HepG2 (cell line): ENCODE data around the gene TMEM79. TPM values are rescaled to one million over a fixed set of nuclear protein-coding genes. Genes with fewer than 3 reads are reported as not detected.

Experiments
- ARNTL ChIP-seq: sonication (generic); formaldehyde crosslinking; IDR thresholded peaks from 2 replicates; pipeline ENCODE4 v1.4.0; 2020; ENCODE audit warnings: mild to moderate bottlenecking, missing genetic modification reagents
- HNRNPUL1 ChIP-seq: fragments of 200-400 bp; formaldehyde crosslinking; IDR thresholded peaks from 2 replicates; pipeline ENCODE4 v1.6.1; 2017; ENCODE audit warnings: low read depth, mild to moderate bottlenecking, low read length, moderate library complexity
- NFE2L2 ChIP-seq: fragments of 150-350 bp; IDR thresholded peaks from 2 replicates; pipeline ENCODE4 v1.6.1; 2014; ENCODE audit warnings: low read length
- TARDBP ChIP-seq: sonication (generic); formaldehyde crosslinking; IDR thresholded peaks from 2 replicates; pipeline ENCODE4 v1.8.0; 2022; ENCODE audit warnings: mild to moderate bottlenecking, missing genetic modification reagents
- ZNF317 ChIP-seq: sonication (generic); formaldehyde crosslinking; IDR thresholded peaks from 2 replicates; pipeline ENCODE4 v1.5.0; 2020; ENCODE audit warnings: mild to moderate bottlenecking, missing genetic modification reagents
- ZNF484 ChIP-seq: sonication (generic); formaldehyde crosslinking; IDR thresholded peaks from 2 replicates; pipeline ENCODE4 v1.5.1; 2020; ENCODE audit warnings: mild to moderate bottlenecking, low read depth, missing genetic modification reagents, borderline replicate concordance
- ZNF629 ChIP-seq: sonication (generic); formaldehyde crosslinking; conservative IDR thresholded peaks from 2 replicates; pipeline ENCODE4 v1.5.0; 2020; ENCODE audit warnings: missing genetic modification reagents
- ZNF644 ChIP-seq: IDR thresholded peaks from 2 replicates; pipeline ENCODE4 v1.6.1; 2016; ENCODE audit warnings: low read depth
- ZNF660 ChIP-seq: sonication (generic); formaldehyde crosslinking; IDR thresholded peaks from 2 replicates; pipeline ENCODE4 v1.5.1; 2020; ENCODE audit warnings: mild to moderate bottlenecking, low read depth, missing genetic modification reagents, borderline replicate concordance
- ZNF747 ChIP-seq: sonication (generic); formaldehyde crosslinking; IDR thresholded peaks from 2 replicates; pipeline ENCODE4 v1.8.1; 2023; ENCODE audit warnings: missing genetic modification reagents, mild to moderate bottlenecking, borderline replicate concordance
- polyA plus RNA-seq, 8 experiments: library from polyadenylated mRNA; depleted of rRNA in 3 of 8; stranded (reverse) in 7 of 8; unstranded in 1 of 8; fragments of >200 nt; fragmentation: Illumina TruSeq in 4 of 8; extraction: Trizol in 4 of 8; gene quantifications; 2 replicates each; pipeline versions ENCODE4 v1.2.1 to v1.2.3, GENCODE V29; 2011 to 2016; ENCODE audit warnings: low read depth in 4 of 8, missing spikeins in 1 of 8, mixed read lengths in 1 of 8; ENCODE audit not compliant: insufficient read depth in 1 of 8
- total RNA-seq, 5 experiments: library from RNA; depleted of rRNA; stranded (reverse); fragments of >200 nt; fragmentation: Illumina TruSeq; extraction: Trizol; gene quantifications; 2 replicates each; pipeline ENCODE4 v1.2.3, GENCODE V29; 2016; ENCODE audit warnings: low read depth in 1 of 5
- TF ChIP-seq, protein P1 (sequence below): sonication (generic); formaldehyde crosslinking; IDR thresholded peaks from 2 replicates; pipeline ENCODE4 v1.5.0; 2020; ENCODE audit warnings: mild to moderate bottlenecking, missing genetic modification reagents
- TF ChIP-seq, protein P2 (sequence below): sonication (generic); formaldehyde crosslinking; IDR thresholded peaks from 2 replicates; pipeline ENCODE4 v1.4.0; 2020; ENCODE audit warnings: missing genetic modification reagents
- TF ChIP-seq, protein P3 (sequence below): sonication (generic); formaldehyde crosslinking; IDR thresholded peaks from 2 replicates; pipeline ENCODE4 v1.5.1; 2020; ENCODE audit warnings: missing genetic modification reagents, mild to moderate bottlenecking, borderline replicate concordance
- TF ChIP-seq, protein P4 (sequence below): sonication (generic); formaldehyde crosslinking; IDR thresholded peaks from 2 replicates; pipeline ENCODE4 v1.4.0; 2020; ENCODE audit warnings: mild to moderate bottlenecking, missing genetic modification reagents
- TF ChIP-seq, protein P5 (sequence below): sonication (generic); formaldehyde crosslinking; IDR thresholded peaks from 2 replicates; pipeline ENCODE4 v1.5.1; 2020; ENCODE audit warnings: mild to moderate bottlenecking, missing genetic modification reagents, moderate library complexity
- TF ChIP-seq, protein P6 (sequence below): sonication (generic); formaldehyde crosslinking; IDR thresholded peaks from 2 replicates; pipeline ENCODE4 v1.9.0; 2021; ENCODE audit warnings: missing genetic modification reagents, borderline replicate concordance

Gene TMEM79
- total and polyA plus RNA-seq, 2 of the 13 experiments (the other 11 are each of a cell fraction or from before 2014, with no cell fraction given): 1.2 to 1.9 TPM

DNA sequence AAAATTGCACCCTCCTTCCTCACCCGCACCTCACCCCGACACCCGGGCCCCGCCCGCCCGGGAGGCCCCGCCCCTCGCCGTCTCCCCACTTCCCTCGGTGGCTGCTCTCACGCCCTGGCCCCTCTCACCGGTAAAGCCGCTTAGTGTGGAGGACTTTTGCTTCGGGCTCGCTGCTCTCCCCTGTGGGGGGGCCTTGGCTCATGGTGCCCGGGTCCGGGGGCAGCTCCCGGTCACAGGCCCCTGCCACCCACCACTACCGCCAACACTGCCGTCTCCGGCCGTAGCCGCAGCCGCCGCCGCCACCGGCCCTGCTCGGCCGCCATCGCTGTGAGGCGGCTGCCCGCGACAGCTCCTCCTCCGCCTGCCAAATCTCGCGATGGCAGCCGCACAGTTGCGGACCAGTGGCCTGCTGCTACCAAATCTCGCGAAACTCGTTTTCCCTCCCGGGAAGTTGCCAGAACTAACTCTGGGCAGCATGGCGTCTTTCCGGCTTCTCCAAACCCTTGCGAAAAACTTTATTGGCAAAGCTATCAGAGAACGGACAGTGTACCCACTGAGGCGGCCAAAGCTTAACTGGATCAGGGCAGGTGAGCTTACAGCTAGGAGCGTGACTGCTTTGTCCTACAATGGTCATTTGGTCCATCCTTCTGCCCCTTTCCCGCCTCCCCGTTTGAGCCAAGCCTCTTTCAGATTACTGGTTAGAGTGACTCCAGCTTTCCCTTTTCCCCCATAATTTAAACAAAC, 1.5 kb upstream of the TMEM79 start, which contains the start of gene SMG5 (continued):
- TF ChIP-seq, protein P1, sequence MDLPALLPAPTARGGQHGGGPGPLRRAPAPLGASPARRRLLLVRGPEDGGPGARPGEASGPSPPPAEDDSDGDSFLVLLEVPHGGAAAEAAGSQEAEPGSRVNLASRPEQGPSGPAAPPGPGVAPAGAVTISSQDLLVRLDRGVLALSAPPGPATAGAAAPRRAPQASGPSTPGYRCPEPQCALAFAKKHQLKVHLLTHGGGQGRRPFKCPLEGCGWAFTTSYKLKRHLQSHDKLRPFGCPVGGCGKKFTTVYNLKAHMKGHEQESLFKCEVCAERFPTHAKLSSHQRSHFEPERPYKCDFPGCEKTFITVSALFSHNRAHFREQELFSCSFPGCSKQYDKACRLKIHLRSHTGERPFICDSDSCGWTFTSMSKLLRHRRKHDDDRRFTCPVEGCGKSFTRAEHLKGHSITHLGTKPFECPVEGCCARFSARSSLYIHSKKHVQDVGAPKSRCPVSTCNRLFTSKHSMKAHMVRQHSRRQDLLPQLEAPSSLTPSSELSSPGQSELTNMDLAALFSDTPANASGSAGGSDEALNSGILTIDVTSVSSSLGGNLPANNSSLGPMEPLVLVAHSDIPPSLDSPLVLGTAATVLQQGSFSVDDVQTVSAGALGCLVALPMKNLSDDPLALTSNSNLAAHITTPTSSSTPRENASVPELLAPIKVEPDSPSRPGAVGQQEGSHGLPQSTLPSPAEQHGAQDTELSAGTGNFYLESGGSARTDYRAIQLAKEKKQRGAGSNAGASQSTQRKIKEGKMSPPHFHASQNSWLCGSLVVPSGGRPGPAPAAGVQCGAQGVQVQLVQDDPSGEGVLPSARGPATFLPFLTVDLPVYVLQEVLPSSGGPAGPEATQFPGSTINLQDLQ: no peak
- no peak for TF ChIP-seq NFE2L2
- peak; percentile 70 for TF ChIP-seq TARDBP (CRISPR knock-in tag)
- TF ChIP-seq, protein P2, sequence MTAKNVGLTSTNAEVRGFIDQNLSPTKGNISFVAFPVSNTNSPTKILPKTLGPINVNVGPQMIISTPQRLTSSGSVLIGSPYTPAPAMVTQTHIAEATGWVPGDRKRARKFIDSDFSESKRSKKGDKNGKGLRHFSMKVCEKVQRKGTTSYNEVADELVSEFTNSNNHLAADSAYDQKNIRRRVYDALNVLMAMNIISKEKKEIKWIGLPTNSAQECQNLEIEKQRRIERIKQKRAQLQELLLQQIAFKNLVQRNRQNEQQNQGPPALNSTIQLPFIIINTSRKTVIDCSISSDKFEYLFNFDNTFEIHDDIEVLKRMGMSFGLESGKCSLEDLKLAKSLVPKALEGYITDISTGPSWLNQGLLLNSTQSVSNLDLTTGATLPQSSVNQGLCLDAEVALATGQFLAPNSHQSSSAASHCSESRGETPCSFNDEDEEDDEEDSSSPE (CRISPR knock-in tag): peak; percentile 93
- TF ChIP-seq, protein P3, sequence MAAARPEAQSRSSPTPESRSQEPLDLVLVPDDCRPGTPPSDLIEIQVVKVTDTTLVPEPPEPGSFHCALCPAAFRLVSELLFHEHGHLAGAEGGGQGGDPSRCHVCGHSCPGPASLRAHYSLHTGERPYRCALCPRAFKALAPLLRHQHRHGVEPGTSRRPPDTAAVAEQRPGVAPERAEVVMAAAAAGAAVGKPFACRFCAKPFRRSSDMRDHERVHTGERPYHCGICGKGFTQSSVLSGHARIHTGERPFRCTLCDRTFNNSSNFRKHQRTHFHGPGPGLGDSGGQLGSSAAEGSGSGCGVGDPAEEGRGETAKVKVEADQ (CRISPR knock-in tag): 0 out of 2 replicates have a peak, but pooled peaks have one; percentile 24
- TF ChIP-seq, protein P4, sequence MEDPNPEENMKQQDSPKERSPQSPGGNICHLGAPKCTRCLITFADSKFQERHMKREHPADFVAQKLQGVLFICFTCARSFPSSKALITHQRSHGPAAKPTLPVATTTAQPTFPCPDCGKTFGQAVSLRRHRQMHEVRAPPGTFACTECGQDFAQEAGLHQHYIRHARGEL (CRISPR knock-in tag): no peak
- TF ChIP-seq HNRNPUL1: no peak
- no peak for TF ChIP-seq ZNF484 (CRISPR knock-in tag)
- TF ChIP-seq, protein P5, sequence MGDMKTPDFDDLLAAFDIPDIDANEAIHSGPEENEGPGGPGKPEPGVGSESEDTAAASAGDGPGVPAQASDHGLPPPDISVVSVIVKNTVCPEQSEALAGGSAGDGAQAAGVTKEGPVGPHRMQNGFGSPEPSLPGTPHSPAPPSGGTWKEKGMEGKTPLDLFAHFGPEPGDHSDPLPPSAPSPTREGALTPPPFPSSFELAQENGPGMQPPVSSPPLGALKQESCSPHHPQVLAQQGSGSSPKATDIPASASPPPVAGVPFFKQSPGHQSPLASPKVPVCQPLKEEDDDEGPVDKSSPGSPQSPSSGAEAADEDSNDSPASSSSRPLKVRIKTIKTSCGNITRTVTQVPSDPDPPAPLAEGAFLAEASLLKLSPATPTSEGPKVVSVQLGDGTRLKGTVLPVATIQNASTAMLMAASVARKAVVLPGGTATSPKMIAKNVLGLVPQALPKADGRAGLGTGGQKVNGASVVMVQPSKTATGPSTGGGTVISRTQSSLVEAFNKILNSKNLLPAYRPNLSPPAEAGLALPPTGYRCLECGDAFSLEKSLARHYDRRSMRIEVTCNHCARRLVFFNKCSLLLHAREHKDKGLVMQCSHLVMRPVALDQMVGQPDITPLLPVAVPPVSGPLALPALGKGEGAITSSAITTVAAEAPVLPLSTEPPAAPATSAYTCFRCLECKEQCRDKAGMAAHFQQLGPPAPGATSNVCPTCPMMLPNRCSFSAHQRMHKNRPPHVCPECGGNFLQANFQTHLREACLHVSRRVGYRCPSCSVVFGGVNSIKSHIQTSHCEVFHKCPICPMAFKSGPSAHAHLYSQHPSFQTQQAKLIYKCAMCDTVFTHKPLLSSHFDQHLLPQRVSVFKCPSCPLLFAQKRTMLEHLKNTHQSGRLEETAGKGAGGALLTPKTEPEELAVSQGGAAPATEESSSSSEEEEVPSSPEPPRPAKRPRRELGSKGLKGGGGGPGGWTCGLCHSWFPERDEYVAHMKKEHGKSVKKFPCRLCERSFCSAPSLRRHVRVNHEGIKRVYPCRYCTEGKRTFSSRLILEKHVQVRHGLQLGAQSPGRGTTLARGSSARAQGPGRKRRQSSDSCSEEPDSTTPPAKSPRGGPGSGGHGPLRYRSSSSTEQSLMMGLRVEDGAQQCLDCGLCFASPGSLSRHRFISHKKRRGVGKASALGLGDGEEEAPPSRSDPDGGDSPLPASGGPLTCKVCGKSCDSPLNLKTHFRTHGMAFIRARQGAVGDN: peak; percentile 91
- TF ChIP-seq ARNTL (CRISPR knock-in tag): peak; percentile 48; the same call in 1 of the 2 replicates
- TF ChIP-seq ZNF317 (CRISPR knock-in tag): no peak
- 0 out of 2 replicates have a peak, but pooled peaks have one; percentile 25 for TF ChIP-seq ZNF644 (CRISPR knock-in tag)
- TF ChIP-seq, protein P6, sequence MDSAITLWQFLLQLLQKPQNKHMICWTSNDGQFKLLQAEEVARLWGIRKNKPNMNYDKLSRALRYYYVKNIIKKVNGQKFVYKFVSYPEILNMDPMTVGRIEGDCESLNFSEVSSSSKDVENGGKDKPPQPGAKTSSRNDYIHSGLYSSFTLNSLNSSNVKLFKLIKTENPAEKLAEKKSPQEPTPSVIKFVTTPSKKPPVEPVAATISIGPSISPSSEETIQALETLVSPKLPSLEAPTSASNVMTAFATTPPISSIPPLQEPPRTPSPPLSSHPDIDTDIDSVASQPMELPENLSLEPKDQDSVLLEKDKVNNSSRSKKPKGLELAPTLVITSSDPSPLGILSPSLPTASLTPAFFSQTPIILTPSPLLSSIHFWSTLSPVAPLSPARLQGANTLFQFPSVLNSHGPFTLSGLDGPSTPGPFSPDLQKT (CRISPR knock-in tag): no peak
- TF ChIP-seq ZNF747: peak; percentile 78; the same call in 1 of the 2 replicates
- no peak for TF ChIP-seq ZNF660
- peak; percentile 22; the same call in 1 of the 2 replicates for TF ChIP-seq ZNF629 (CRISPR knock-in tag)
